ENCODE data around the gene SYN1.

GRCh38 chrX:47649271-47649670 lies 29.6 kb upstream of the SYN1 start:
- TF ChIP-seq EZH2 (IDR thresholded peaks at IDR 0.05) = no peak
- TF ChIP-seq CTCF (IDR thresholded peaks at IDR 0.05) = no peak
- no peak for TF ChIP-seq EZH2phosphoT487 (IDR thresholded peaks at IDR 0.05)

Measured in neural progenitor cell (in vitro differentiated cells).